Sigmoid colon (tissue), 7 donors: Measurements from ENCODE around the gene RPL37A. TPM values are rescaled to one million over a fixed set of nuclear protein-coding genes. Genes with fewer than 3 reads are reported as not detected.
"Not testable (repeated sequence)": the region's sequence is repeated elsewhere in the genome, so short reads cannot be mapped to it uniquely, and the experiment has no call there.

Experiments
- DNase-seq: peaks from one replicate; pipeline ENCODE4 v3.0.0-alpha.2; 2019
- H3K27ac ChIP-seq, 4 donors: fragments of 200-600 bp; sonication (generic); one replicate each; pipeline ENCODE4 v1.5.1; 2016 to 2019; ENCODE audit warnings: mild to moderate bottlenecking in 1 of 4
- H3K27me3 ChIP-seq, 3 donors: fragments of 200-600 bp; sonication (generic); one replicate each; pipeline ENCODE4 v1.5.1; 2019; ENCODE audit warnings: mild to moderate bottlenecking in 1 of 3
- H3K36me3 ChIP-seq, 4 donors: fragments of 200-600 bp; sonication (generic); one replicate each; pipeline ENCODE4 v1.5.1; 2016 to 2019
- H3K4me1 ChIP-seq, 4 donors: fragments of 200-600 bp; sonication (generic); one replicate each; pipeline ENCODE4 v1.5.1; 2017 to 2019
- H3K4me3 ChIP-seq, 4 donors: fragments of 200-600 bp; sonication (generic); one replicate each; pipeline ENCODE4 v1.5.1; 2017 to 2019; ENCODE audit warnings: mild to moderate bottlenecking in 2 of 4, moderate library complexity in 1 of 4
- H3K9me3 ChIP-seq, 4 donors: fragments of 200-600 bp in 3 of 4; sonication (generic) in 3 of 4; one replicate each; pipeline versions ENCODE4 v1.5.1 to v1.6.1; 2013 to 2019
- EP300 ChIP-seq, 4 donors: sonication (generic); formaldehyde crosslinking; IDR thresholded peaks; one replicate each; pipeline ENCODE4 v1.6.1; 2017; ENCODE audit warnings: antibody characterized with exemption in 4 of 4
- POLR2A ChIP-seq, 2 donors: fragments of 450-650 bp; IDR thresholded peaks; one replicate each; pipeline ENCODE4 v1.6.1; 2016; ENCODE audit warnings: antibody characterized with exemption in 2 of 2, mild to moderate bottlenecking in 2 of 2, moderate library complexity in 2 of 2
- POLR2AphosphoS5 ChIP-seq, 4 donors: sonication (generic); formaldehyde crosslinking; IDR thresholded peaks; one replicate each; pipeline ENCODE4 v1.6.1; 2017; ENCODE audit warnings: antibody characterized with exemption in 4 of 4
- WGBS, 2 donors: extraction: QIAGEN DNeasy Blood & Tissue Kit; methylation state at CpG; one replicate each; pipeline ENCODE4 v1.1.7; 2013; 5-methylcytosine and 5-hydroxymethylcytosine counted together
- intact Hi-C: fragments of 100-400 bp; cut with DNase I; formaldehyde crosslinking; loops from one replicate; pipeline ENCODE4 v1.15.1; 2023
- polyA plus RNA-seq, 3 donors: library from polyadenylated mRNA; stranded (reverse); fragments of 200-250 nt; gene quantifications; one replicate each; pipeline ENCODE4 v1.2.3, GENCODE V29; 2013
- total RNA-seq, 4 donors: library from RNA; depleted of rRNA; stranded (reverse); fragments of >200 nt; gene quantifications; one replicate each; pipeline ENCODE4 v1.1.0, GENCODE V29; 2016
- TF ChIP-seq, protein P1 (sequence below), 4 experiments: fragments of 450-650 bp in 3 of 4; fragments of 200-600 bp in 1 of 4; IDR thresholded peaks; one replicate each; pipeline ENCODE4 v1.5.1; 2016 to 2019; ENCODE audit warnings: antibody characterized with exemption in 4 of 4, mild to moderate bottlenecking in 3 of 4, moderate library complexity in 2 of 4
- donor health status: healthy with polysubstance abuse.
- donor health status: Bipolar disorder and iron deficiency.
- donor health status: healthy.

RPL37A gene
- total and polyA plus RNA-seq, 7 donors, result 991 to 6,789 (median 2,007) TPM

DNA sequence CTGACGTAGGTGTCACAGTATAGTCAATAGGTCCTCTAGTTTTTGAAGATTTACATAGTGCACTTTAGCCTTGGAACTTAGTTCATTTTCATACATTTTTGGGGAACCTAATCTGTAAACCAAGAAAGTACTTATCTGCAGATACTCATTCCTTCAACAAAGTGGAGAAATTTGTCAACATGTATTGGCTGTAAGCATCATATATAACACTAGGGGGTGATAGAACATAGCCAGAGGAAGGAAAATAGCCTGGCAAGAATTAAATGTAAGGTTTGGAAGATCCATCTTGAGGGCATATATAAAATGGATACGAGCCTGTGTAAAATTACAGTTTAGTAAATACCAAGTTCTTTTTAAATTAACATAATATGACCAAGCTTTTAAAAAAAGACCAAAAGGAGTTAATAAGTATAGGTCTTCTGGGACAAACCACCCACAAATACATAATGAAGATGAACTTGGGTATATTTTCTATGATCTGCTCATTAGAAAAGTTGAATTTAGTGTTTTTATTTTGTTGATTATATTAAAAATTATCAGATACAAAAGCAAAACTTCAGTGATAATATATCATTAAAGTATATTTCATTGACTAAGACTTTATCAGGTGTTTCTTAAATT is 18.2 kb downstream of the RPL37A start:
- intact Hi-C loops, result loop anchor here (5.0 kb wide), 1 partner anchor 1240 kb away; no protein-coding TSS in a partner anchor
- DNase-seq, result no peak
- Histone ChIP-seq H3K4me1 (peaks cover 0 to 6% (median 2%) of the 10 kb centered on the region in 4 donors), H3K4me3 (no peak overlapping the region), H3K27me3 (no peaks in the 10 kb centered on the region), H3K36me3 (no peaks in the 10 kb centered on the region), H3K27ac (no peak overlapping the region), H3K9me3 (no peaks in the 10 kb centered on the region)
- 42 to 52% methylated on average over 2 of the region's 2 CpGs for WGBS, 2 donors
- TF ChIP-seq EP300 (IDR thresholded peaks at IDR 0.05) (no peak), POLR2A (IDR thresholded peaks at IDR 0.05) (no peak), POLR2AphosphoS5 (IDR thresholded peaks at IDR 0.05) (no peak)
- TF ChIP-seq, protein P1, sequence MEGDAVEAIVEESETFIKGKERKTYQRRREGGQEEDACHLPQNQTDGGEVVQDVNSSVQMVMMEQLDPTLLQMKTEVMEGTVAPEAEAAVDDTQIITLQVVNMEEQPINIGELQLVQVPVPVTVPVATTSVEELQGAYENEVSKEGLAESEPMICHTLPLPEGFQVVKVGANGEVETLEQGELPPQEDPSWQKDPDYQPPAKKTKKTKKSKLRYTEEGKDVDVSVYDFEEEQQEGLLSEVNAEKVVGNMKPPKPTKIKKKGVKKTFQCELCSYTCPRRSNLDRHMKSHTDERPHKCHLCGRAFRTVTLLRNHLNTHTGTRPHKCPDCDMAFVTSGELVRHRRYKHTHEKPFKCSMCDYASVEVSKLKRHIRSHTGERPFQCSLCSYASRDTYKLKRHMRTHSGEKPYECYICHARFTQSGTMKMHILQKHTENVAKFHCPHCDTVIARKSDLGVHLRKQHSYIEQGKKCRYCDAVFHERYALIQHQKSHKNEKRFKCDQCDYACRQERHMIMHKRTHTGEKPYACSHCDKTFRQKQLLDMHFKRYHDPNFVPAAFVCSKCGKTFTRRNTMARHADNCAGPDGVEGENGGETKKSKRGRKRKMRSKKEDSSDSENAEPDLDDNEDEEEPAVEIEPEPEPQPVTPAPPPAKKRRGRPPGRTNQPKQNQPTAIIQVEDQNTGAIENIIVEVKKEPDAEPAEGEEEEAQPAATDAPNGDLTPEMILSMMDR (IDR thresholded peaks at IDR 0.05), result peak; percentile 47 to 73 (median 63)

DNA sequence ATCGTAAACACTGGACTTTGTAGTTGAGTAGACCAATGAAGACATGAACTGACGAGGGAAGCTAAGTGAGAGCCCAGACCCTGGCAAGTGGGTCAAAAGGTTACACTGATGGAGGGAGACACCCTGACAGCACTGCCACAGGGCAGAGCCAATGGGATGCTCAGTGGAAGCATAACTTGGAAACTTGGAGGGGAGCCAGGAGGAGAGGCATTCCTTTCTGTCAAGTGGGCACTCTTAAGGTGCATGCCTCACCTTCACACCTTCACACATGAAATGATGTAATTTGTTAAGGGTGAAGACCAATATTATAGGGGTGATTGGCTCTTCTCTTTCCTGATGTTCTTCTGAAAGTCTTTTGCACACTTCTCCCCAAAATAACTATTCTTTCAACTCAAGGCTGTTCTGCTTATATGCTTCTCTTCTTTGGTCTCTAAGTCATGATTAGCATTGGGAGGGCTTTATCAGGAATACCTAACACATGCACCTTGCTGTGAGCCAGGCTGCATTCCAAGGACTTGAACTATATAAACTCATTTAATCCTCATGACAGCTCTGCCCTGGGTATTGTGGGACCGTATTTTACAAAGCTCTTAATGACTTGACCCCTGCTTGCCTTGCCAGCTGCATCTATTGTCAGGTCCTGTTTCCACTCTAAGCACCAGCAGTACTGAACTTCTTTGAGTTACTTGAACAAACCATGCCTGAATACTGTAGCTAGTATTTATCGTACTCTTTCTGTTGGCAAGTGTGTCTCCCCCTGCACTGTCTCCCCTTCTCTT is 19.0 kb downstream of the RPL37A start:
- WGBS, 2 donors, result 90% methylated on average over 4 of the region's 4 CpGs
- Histone ChIP-seq H3K36me3 (no peaks in the 10 kb centered on the region), H3K4me3 (no peak overlapping the region), H3K4me1 (peaks cover 0 to 3% (median 0%) of the 10 kb centered on the region in 4 donors), H3K27me3 (no peaks in the 10 kb centered on the region), H3K9me3 (no peaks in the 10 kb centered on the region), H3K27ac (no peak overlapping the region)
- intact Hi-C loops, result loop anchor here (5.0 kb wide), 1 partner anchor 1240 kb away; no protein-coding TSS in a partner anchor
- DNase-seq, result no peak
- TF ChIP-seq, protein P1 (IDR thresholded peaks at IDR 0.05), result no peak
- TF ChIP-seq POLR2AphosphoS5 (IDR thresholded peaks at IDR 0.05) (no peak), POLR2A (IDR thresholded peaks at IDR 0.05) (no peak), EP300 (IDR thresholded peaks at IDR 0.05) (no peak)

DNA sequence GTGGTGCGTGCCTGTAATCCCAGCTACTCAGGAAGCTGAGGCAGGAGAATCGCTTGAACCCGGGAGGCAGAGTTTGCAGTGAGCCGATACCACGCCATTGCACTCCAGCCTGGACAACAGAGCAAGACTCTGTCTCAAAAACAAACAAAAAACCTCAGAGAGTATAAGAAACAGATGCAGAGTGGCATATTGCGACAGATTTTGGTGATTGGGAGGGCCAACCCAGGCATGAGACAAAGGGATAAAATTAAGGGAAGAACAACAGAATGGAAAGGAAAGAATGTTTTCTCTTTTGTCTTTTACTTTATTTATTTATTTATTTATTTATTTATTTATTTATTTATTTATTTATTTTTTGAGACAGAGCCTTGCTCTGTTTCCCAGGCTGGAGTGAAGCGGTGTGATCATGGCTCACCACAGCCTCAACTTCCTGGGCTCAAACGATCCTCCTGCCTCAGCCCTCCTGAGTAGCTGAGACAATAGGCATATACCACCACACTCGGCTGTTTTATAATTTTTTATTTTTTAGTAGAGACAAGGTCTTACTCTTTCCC is 20.0 kb downstream of the RPL37A start:
- not testable (repeated sequence) for H3K4me1 ChIP-seq, H3K27ac ChIP-seq, H3K36me3 ChIP-seq, H3K27me3 ChIP-seq, H3K9me3 ChIP-seq, DNase-seq, H3K4me3 ChIP-seq
- intact Hi-C loops, result loop anchor here (1.0 to 5.0 kb wide), 2 partner anchors 148 to 1239 kb away; no protein-coding TSS in a partner anchor
- 85 to 91% methylated on average over 9 of the region's 9 CpGs for WGBS, 2 donors

DNA sequence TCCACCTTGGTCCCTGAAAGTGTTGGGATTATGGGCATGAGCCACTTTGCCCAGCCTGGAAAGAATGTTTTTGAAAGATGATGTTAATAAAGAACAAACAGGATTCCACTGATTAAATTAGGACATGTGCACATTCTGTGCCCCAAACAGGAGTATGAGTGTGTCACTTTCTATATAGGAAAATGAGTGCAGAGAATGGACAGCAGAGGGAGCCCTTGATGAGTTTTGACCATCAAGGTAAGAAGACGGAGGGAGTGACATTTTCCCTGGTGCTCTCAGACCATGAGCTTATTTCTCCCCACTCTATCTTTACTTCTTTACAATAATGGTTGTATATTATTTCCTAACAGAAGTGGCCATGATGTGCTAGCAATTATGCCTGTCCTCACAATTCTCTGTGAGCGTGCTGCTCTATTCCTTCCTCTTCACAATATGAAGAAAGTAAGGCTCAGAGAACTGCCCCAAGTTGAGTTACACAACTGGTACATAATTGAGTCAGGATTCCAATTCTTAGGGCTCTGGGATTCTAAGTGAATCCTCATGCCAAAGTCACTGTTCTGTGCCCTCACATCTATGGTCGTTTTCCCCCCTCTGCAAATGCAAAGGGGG is 20.6 kb downstream of the RPL37A start:
- Histone ChIP-seq H3K27me3 (no peaks in the 10 kb centered on the region), H3K27ac (no peak overlapping the region), H3K9me3 (no peaks in the 10 kb centered on the region), H3K4me1 (peaks cover 0 to 3% (median 0%) of the 10 kb centered on the region in 4 donors), H3K36me3 (no peaks in the 10 kb centered on the region), H3K4me3 (no peak overlapping the region)
- intact Hi-C loops, result loop anchor here (1.0 to 5.0 kb wide), 2 partner anchors 147 to 1238 kb away; no protein-coding TSS in a partner anchor
- DNase-seq, result peak; percentile 76
- WGBS, 2 donors, result 64 to 68% methylated on average over 3 of the region's 3 CpGs
- TF ChIP-seq, protein P1 (IDR thresholded peaks at IDR 0.05), result peak; percentile 66 to 78 (median 75)
- TF ChIP-seq POLR2AphosphoS5 (IDR thresholded peaks at IDR 0.05), result peak in 1 of 4 donors; percentile 8
- no peak for TF ChIP-seq POLR2A (IDR thresholded peaks at IDR 0.05)

DNA sequence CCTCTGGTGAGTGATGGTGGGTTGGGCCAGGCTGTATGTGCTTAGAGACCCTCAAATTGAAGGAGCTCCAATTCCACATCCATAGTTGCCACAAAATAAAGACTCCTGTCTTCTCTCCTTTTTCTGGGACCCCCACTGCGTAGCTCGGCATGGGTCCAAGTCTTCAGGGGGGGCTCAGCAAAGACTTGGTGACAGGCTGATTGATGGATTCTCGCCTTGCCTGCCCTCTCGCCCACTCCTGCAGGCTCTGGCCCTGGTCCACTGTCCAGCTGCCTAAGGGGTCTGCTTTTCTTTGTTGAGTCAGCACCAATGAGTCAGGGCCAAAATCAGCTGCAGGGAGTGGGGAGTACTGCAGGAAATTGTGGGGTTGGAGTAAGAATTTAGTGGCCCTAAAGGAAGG is 21.5 kb downstream of the RPL37A start:
- Histone ChIP-seq H3K9me3 (no peaks in the 10 kb centered on the region), H3K27me3 (no peaks in the 10 kb centered on the region), H3K27ac (no peak overlapping the region), H3K4me3 (no peak overlapping the region), H3K4me1 (peaks cover 0 to 3% (median 0%) of the 10 kb centered on the region in 4 donors), H3K36me3 (no peaks in the 10 kb centered on the region)
- intact Hi-C loops, result no loop called here
- 93 to 98% methylated on average over 4 of the region's 4 CpGs for WGBS, 2 donors
- DNase-seq, result no peak
- TF ChIP-seq POLR2A (IDR thresholded peaks at IDR 0.05), result no peak
- no peak for TF ChIP-seq POLR2AphosphoS5 (IDR thresholded peaks at IDR 0.05)
- TF ChIP-seq EP300 (IDR thresholded peaks at IDR 0.05), result no peak
- TF ChIP-seq, protein P1 (IDR thresholded peaks at IDR 0.05), result no peak
